Measurements from ENCODE around the gene MYO5A.

GRCh38 chr15:52496776-52497470, 31.8 kb downstream of the MYO5A start:
- TF ChIP-seq KAT7 (CRISPR knock-in tag; IDR thresholded peaks at IDR 0.05; ENCODE audit: borderline replicate concordance) (no peak), TEAD1 (CRISPR knock-in tag; IDR thresholded peaks at IDR 0.05) (no peak), JUN (CRISPR knock-in tag; IDR thresholded peaks at IDR 0.05) (no peak)
